K562 (cell line): ENCODE results near the gene NXN.

Experiments used
- BHLHE40 ChIP-seq: IDR thresholded peaks from 2 replicates; pipeline ENCODE4 v1.6.1; 2011; ENCODE audit warnings: low read length, improper control_type of control experiment
- CHD4 ChIP-seq: fragments of 200-600 bp; sonication (generic); IDR thresholded peaks from 3 replicates; pipeline ENCODE4 v1.6.1; 2012; ENCODE audit warnings: low read depth, mild to moderate bottlenecking, mixed read lengths, low read length, inconsistent platforms; ENCODE audit not compliant: insufficient read depth, insufficient replicate concordance, poor library complexity, severe bottlenecking
- CREB1 ChIP-seq, 2 experiments: sonication (generic) in 1 of 2; formaldehyde crosslinking in 1 of 2; IDR thresholded peaks; 2 replicates each; pipeline versions ENCODE4 v1.6.1 to v1.8.0; 2012 to 2022; ENCODE audit warnings: inconsistent platforms in 1 of 2, mild to moderate bottlenecking in 1 of 2, missing genetic modification reagents in 1 of 2, moderate library complexity in 1 of 2
- SP1 ChIP-seq: sonication (generic); formaldehyde crosslinking; IDR thresholded peaks from 2 replicates; pipeline ENCODE4 v1.8.1; 2022; ENCODE audit warnings: mild to moderate bottlenecking, missing genetic modification reagents
- TF ChIP-seq, protein P1 (sequence below), 3 experiments: IDR thresholded peaks in 2 of 3; conservative IDR thresholded peaks in 1 of 3; 2 replicates each; pipeline ENCODE4 v1.5.1; 2011 to 2012; ENCODE audit warnings: low read length in 3 of 3, mild to moderate bottlenecking in 3 of 3, control low read depth in 2 of 3, improper control_type of control experiment in 1 of 3, inconsistent platforms in 1 of 3, low read depth in 1 of 3, mixed read lengths in 1 of 3, moderate library complexity in 1 of 3; ENCODE audit not compliant: insufficient read depth in 2 of 3
- TF ChIP-seq, protein P2 (sequence below): sonication (generic); formaldehyde crosslinking; IDR thresholded peaks from 2 replicates; pipeline ENCODE4 v1.5.0; 2020; ENCODE audit warnings: missing genetic modification reagents

DNA sequence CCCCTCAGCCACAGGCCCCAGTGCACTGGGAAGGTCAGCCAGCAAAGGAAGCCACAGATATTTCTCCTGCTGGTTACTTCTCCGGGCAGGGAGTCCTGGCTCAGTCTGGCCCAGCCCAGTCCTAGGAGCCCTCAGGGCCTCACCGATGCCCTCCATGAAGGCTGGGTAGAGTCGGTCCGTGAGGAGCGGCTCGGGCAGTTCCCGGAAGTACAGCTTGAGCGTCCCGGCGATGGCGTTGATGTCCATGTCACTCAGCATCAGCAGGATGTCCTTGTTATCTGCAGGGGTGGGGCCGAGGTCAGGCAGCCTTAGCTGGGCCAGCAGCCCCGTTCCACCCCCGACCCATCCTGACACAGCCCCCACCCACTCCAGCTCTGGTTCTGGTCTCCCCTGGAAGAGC lies 31.0 kb upstream of the NXN start:
- TF ChIP-seq, protein P1, sequence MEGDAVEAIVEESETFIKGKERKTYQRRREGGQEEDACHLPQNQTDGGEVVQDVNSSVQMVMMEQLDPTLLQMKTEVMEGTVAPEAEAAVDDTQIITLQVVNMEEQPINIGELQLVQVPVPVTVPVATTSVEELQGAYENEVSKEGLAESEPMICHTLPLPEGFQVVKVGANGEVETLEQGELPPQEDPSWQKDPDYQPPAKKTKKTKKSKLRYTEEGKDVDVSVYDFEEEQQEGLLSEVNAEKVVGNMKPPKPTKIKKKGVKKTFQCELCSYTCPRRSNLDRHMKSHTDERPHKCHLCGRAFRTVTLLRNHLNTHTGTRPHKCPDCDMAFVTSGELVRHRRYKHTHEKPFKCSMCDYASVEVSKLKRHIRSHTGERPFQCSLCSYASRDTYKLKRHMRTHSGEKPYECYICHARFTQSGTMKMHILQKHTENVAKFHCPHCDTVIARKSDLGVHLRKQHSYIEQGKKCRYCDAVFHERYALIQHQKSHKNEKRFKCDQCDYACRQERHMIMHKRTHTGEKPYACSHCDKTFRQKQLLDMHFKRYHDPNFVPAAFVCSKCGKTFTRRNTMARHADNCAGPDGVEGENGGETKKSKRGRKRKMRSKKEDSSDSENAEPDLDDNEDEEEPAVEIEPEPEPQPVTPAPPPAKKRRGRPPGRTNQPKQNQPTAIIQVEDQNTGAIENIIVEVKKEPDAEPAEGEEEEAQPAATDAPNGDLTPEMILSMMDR (IDR thresholded peaks at IDR 0.05 in 2 of 3, conservative IDR thresholded peaks at IDR 0.05 in 1 of 3; ENCODE audit: insufficient read depth in 2 of 3, low read depth in 1 of 3, low read length in 3 of 3), result no peak
- TF ChIP-seq CREB1 (IDR thresholded peaks at IDR 0.05) (no peak), CREB1 (CRISPR knock-in tag; IDR thresholded peaks at IDR 0.05) (no peak), CHD4 (no peak), SP1 (CRISPR knock-in tag) (no peak), BHLHE40 (no peak)
- TF ChIP-seq, protein P2, sequence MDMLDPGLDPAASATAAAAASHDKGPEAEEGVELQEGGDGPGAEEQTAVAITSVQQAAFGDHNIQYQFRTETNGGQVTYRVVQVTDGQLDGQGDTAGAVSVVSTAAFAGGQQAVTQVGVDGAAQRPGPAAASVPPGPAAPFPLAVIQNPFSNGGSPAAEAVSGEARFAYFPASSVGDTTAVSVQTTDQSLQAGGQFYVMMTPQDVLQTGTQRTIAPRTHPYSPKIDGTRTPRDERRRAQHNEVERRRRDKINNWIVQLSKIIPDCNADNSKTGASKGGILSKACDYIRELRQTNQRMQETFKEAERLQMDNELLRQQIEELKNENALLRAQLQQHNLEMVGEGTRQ, result no peak
